Activated CD4-positive, CD25-positive, alpha-beta regulatory T cell treated with anti-CD3 and anti-CD28 coated beads, Interleukin-2, amount 50 U/mL, for 24 hours (primary cell): Measurements from ENCODE around the gene ARFIP1.
"Not testable (repeated sequence)": the region's sequence is repeated elsewhere in the genome, so short reads cannot be mapped to it uniquely, and the experiment has no call there.

ENCODE experiments used
- ATAC-seq, 2 donors: fragments of 150-1000 bp; cut with Tn5 transposase; one replicate each; pipeline ENCODE4 v1.10.0; 2021; ENCODE audit warnings: mild to moderate bottlenecking in 1 of 2, moderate library complexity in 1 of 2

ARFIP1 gene

GRCh38 chr4:152847376-152847775 is 67.6 kb downstream of the ARFIP1 start:
- ATAC-seq: no peak

- ATAC-seq: no peak
Measured at GRCh38 chr4:152848508-152848907, 68.8 kb downstream of the ARFIP1 start.

GRCh38 chr4:152849350-152849749 is 69.6 kb downstream of the ARFIP1 start:
- no peak for ATAC-seq

- peak in 1 of 2 donors; percentile 45 for ATAC-seq
Measured at GRCh38 chr4:152850377-152850776, 70.6 kb downstream of the ARFIP1 start.

- ATAC-seq: no peak
Measured at GRCh38 chr4:152851226-152851625, 71.5 kb downstream of the ARFIP1 start.

GRCh38 chr4:152853293-152853692 is 73.5 kb downstream of the ARFIP1 start:
- no peak for ATAC-seq

- not testable (repeated sequence) for ATAC-seq
Measured at GRCh38 chr4:152854016-152854415, 74.3 kb downstream of the ARFIP1 start.

GRCh38 chr4:152856960-152857359 is 77.2 kb downstream of the ARFIP1 start:
- ATAC-seq: no peak

GRCh38 chr4:152858934-152859333 is 79.2 kb downstream of the ARFIP1 start:
- ATAC-seq: no peak

- no peak for ATAC-seq
Measured at GRCh38 chr4:152860046-152860445, 80.3 kb downstream of the ARFIP1 start.

GRCh38 chr4:152862608-152863007 is 82.9 kb downstream of the ARFIP1 start:
- ATAC-seq: no peak

GRCh38 chr4:152864361-152864760 is 84.6 kb downstream of the ARFIP1 start:
- ATAC-seq: no peak

- ATAC-seq: not testable (repeated sequence)
Measured at GRCh38 chr4:152866432-152866993, 86.8 kb downstream of the ARFIP1 start.

- ATAC-seq: no peak
Measured at GRCh38 chr4:152870606-152871005, 90.9 kb downstream of the ARFIP1 start.

GRCh38 chr4:152875261-152875660 is 95.5 kb downstream of the ARFIP1 start:
- ATAC-seq: no peak

GRCh38 chr4:152877868-152878267 is 98.1 kb downstream of the ARFIP1 start:
- no peak for ATAC-seq

- ATAC-seq: no peak
Measured at GRCh38 chr4:152880263-152880662, 100.5 kb downstream of the ARFIP1 start.

- ATAC-seq: no peak
Measured at GRCh38 chr4:152881974-152882373, 102.2 kb downstream of the ARFIP1 start.

GRCh38 chr4:152885185-152885584 is 105.4 kb downstream of the ARFIP1 start:
- no peak for ATAC-seq

- ATAC-seq: no peak
Measured at GRCh38 chr4:152886201-152886600, 106.4 kb downstream of the ARFIP1 start.

GRCh38 chr4:152887981-152888380 is 108.2 kb downstream of the ARFIP1 start:
- ATAC-seq: no peak

GRCh38 chr4:152892974-152893373 is 113.2 kb downstream of the ARFIP1 start:
- ATAC-seq: no peak

GRCh38 chr4:152894673-152895072 is 114.9 kb downstream of the ARFIP1 start:
- no peak for ATAC-seq

GRCh38 chr4:152896811-152897210 is 117.1 kb downstream of the ARFIP1 start:
- no peak for ATAC-seq

- not testable (repeated sequence) for ATAC-seq
Measured at GRCh38 chr4:152898133-152898532, 118.4 kb downstream of the ARFIP1 start.
